Stimulated activated naive CD4-positive, alpha-beta T cell (primary cell): Measurements from ENCODE around the gene ZNF593OS.
A peak's percentile ranks its signal among the peaks of the same experiment; 100 is the strongest.

Experiments used
- DNase-seq, 6 experiments: peaks; one replicate each; lab custom pipeline; 2025; lab: John Stamatoyannopoulos, UW

ZNF593OS gene

DNA sequence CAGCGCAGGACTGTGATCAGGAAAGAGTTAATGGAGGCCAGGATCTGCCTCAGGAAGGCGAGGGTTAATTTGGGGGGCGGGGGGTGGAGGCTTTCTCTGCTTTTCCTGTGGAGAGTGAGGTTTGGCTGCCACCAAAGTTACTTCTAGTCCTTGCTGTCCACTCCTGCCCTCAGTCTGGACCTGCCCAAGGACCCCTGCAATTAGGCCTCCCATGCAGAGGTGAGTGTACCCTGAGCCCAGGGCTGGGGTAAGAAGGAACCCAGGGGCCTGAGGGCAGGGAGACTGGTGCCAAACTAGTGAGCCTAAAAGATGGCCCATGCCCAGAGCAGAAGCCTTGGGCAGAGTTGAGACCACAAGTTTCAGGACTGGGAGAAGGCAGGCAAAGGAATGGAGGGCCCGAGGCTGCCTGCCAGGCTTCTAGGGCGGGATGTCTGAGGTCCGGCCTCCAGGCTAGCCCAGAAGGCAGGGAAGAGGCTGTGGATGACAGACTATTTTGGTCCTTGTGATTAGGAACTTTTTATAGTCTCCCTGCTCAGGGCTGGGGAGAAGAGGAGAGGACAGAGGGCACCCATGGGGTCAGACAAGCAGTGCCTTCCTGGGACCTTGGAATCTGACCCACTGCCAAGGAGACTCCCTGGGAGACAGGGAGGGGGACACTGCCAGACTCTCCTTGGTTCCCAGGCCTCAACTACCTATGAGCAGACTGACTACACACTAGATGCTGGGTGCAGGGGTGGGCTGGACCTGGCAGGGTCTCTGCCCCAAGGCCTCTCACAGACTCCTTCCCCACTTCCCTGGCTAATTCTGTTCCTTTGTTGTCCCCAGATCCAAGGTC, 12.5 kb downstream of the ZNF593OS start, which contains the start of gene FAM110D:
TSS of gene FAM110D (plus strand) at position 172 of the 835 bp plus-strand sequence. CDS start 2,213 bp downstream, outside the sequence.
- no peak for DNase-seq

- DNase-seq: no peak
Observed at GRCh38 chr1:26158271-26158907, 13.2 kb downstream of the ZNF593OS start.

- peak in 3 of 6 experiments; percentile 15 to 42 (median 18) for DNase-seq
Observed at GRCh38 chr1:26156285-26157038, 15.2 kb downstream of the ZNF593OS start.

DNA sequence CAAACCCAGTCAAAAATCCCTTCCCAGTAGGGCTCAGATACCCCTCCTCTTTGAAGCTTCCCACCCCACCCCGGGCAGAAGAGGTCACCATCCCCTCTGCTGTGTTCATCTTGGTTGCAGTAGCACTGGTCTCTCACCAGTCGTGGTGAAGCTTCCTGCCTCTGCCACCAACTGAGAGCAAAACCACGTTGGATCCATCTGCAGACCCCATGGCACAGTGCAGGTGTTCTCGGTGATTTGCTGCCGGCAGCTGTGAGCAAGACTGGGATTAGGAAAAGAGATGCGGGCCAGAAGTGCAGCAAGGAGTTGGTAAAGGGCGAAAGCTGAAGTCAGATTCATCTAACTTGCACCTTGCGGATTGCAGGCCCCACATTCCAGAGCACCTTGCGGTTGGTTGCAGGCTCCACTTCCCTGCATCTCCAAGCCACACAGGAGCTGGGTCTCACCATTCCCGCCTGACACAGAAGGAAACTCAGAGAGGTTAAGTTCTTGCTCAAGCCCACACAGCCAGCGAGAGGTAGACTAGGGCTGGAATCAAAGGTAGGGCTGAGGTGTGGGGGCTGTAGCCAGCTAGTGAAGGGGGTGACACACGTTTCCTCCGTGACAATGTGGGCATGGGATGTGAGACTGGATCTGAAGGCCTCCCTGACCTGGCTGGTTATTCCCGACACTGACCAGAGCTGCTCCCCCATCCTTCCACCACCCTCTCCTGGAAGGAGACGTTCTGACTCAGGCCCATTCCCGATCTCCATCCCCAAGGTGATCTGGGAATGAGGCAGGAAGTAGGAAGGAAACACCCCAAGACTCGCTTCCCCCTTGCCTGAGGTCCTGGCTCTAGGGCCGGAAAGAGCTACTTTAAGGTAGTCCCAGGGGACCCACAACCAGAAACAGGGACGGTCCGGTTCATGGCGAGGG, 16.0 kb downstream of the ZNF593OS start:
- no peak for DNase-seq

- no peak for DNase-seq
Observed at GRCh38 chr1:26154750-26155149, 16.9 kb downstream of the ZNF593OS start.

DNA sequence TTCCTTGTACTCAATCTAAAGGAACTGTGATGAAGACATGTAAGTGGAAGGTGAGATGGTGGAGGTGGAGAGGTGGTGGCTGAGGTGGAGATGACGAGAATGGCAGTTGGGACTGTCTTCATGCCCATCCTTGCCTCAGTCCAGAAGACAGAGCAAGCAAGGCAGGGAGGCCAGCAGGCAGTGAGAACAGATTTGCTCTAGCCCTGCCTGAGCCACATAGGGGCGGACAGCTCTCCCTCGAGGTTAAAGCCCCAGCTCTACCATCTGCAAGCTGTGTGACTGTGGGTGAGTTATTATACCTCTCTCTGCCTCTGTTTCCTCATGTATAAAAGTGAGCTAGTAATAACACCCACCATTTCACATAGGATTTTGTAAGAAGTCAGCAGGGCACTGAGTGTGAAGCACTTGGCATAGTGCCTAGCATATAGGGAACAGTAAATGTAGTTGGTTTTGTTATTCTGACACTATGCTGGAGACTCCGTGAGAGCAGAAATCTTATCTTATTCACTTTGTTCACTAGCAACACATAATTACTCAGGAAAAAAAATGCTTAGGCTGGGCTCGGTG, 17.6 kb downstream of the ZNF593OS start:
- no peak for DNase-seq

DNA sequence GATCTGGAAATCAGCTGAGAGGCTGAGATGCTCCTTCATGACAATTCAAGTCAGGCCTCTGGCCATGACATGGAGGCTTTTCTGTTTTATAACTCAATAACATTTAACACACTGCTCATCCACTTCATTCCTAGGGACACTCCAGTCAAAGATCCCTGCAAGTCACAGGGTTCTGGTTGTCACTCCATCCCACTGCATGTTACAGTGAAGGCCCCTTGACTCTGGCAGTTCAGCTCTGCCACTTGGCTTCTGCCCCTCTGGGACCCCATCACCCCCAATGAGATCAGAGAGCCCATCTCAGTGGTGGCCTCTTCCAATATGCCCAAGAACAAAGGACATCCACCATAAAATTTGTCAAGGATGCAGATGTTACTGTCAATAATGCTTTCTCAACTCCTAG, 22.7 kb downstream of the ZNF593OS start:
- DNase-seq: no peak

DNA sequence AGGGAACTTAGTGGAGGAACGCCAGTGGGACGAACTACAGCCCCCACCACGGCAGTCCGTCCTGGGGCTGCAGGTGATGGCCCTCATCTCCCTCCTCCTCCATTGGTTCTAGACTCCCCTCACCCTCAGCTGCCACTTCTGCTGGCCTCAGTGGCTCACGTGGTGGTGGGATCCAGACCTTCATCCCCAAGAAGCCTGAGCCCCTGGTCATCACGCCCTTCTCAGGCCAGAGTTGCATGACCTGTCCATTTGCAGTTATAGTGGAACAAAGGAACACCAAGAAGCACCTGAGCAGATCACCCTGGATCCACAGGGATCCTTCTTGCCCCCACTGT, 25.7 kb downstream of the ZNF593OS start:
- no peak for DNase-seq

DNA sequence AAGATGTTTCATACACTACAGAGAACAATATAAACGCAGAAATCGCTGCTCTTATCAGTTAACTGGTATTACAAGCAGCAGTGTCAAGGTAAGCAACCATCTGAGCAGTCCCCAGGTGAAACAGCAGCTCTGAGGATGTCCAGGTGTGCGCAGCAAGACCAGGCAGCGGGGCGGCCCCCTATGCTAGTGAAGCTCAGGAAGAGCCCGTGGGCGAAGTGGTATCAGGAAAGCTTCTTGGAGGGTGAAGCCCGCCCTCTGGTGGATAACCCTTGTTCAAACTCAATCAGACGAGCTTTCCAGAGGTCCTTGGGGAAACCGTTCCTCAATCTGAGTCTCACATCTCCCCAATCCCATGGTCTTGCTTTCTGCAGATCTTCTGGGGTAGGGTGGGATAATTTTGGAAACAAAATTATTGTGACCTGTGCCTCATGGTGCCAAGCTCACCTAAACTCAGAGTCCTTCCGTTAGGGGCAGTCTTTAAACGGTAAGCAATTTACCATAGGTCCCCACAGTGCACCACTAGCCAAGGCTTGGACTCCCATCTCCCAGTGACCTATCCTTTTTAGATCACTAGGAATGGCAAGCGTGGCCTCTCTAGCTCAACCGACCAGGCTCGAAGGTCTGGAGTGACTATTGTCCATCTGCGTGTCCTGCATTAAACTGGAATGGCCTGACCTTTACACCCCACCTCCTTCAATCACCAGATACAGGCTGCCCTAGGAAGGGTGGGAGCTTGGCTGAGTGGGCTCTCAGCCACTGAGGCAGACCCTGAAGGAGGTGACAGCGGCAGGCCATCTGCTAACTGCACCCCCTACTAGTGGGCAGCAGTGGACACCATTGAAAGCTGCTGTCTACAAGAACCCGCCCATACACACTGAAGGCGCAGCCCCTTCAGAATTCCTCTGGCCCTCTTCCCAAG, 26.3 kb downstream of the ZNF593OS start:
- peak; percentile 54 to 77 (median 67) for DNase-seq

GRCh38 chr1:26142159-26142558, 29.5 kb downstream of the ZNF593OS start:
- DNase-seq: no peak

DNA sequence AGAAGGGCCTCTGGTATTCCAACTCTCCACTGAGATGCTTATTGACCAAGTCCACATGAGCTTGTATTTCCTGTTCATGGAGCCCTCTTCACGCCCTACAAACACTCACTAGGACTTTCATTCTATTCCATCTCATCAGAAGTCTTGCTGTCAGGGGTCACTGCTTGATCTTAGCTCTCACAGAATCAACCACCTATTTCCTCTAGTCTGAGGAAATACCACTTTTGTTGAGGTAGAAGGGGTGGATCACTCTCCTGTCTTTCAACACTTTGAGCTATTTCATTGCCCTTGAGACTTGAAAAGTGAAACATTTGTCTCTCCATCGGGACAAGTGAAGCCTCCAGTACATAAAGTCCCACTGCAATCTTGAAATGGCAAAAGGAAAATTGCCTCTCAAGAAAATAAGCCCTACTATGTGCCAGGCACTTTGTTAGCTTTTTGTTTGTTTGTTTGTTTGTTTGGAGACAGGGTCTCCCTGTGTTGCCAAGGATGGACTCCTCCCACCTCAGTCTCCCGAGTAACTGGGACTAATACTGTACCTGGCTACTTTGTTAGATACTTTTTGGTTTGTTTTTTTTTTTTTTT, 32.6 kb downstream of the ZNF593OS start:
- DNase-seq: peak in 1 of 6 experiments; percentile 11

- no peak for DNase-seq
Observed at GRCh38 chr1:26134466-26134865, 37.2 kb downstream of the ZNF593OS start.

- DNase-seq: no peak
Observed at GRCh38 chr1:26132834-26133167, 38.8 kb downstream of the ZNF593OS start.

DNA sequence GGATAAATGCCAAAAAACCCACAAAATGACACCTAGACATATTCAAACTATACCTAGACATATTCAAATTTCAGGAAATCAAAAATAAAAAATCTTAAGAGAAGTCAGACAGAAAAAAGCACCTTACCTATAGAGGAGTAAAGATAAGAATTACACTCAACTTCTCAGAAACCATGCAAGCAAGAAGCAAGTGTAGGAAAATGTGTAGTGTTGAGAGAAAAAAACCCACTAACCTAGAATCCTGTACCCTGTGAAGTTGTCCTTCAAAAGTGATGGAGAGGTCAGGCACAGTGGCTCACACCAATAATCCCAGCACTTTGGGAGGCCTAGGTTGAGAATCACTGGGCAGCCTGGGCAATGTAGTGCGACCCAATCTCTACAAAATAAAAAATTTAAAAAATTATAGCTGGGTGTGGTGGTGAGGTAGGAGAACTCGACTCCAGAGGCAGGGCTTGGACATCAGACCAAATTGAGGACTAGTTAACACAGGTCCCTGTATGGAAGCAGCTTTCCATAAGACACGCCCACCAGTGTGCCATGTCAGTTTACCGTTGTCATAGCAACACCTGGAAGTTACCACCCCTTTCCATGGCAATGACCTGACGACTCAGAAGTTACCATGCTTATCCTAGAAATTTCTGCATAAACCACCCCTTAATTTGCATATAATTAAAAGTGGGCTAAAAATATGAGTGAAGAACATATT, 39.4 kb downstream of the ZNF593OS start:
- DNase-seq: no peak

DNA sequence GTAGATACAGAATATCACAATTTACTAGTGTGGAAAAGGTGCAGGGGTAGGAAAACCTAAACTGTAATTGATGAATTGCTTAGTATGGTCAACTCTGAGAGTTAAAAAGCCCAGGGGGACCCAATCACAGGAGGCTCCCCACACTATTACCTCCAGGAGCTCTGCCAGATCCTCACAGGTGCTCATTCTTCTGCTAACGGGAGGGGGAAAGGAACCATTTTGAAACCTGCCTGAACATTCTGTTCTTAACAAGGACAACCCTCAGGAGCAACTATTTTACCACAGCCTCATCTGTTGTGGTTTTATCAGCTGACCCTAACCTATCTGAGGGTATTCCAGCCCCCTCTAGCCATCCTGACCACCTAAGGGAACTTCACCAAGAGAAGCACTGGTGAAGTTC, 40.9 kb downstream of the ZNF593OS start:
- no peak for DNase-seq

GRCh38 chr1:26129778-26130177, 41.9 kb downstream of the ZNF593OS start:
- no peak for DNase-seq

DNA sequence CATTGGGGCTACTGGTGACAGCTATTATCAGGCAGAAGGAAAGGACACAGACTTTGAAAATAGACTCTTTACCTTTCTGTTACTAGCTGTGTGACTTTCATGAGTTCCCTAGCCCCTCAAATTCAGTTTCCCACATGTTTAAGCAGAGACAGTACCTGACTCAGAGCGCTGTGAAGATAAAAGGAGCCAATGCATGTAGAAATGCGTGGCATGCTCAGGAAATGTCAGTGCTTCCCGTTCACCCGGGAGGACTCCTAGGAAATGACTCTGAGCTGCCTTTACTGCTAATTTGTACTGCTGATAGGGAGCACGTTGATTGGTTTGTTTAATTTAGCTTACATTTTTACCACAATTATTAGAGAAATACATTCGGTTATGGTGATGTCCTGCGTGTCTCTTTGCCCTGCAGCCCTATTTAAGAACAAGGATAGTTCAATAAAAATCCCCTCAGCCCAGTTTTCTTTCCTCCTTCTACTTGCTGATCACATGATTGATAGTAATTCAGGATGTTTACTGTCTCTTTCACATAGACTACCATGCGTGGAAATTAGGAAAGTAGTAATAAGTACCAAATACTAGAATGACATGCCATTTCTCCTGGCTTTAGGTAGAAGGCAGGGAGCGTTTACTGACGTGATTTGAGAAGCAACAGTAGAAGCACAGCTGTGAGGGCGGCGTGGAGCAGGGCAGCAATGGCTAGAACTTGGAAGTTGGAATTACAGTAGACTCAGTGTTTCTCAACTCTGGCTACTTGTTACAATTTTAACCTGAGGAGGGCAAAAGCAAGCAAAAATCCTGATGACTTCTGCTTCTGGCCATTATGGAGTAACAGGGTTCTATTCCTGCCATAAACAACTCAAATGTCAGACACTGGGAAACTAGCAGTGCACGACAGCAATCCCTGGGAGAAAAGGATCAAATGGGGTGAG, 44.1 kb downstream of the ZNF593OS start:
- DNase-seq: peak in 1 of 6 experiments; percentile 13
